Ectodermal cell (in vitro differentiated cells): ENCODE measurements around the gene CTNNA2.
A peak's percentile ranks its signal among the peaks of the same experiment; 100 is the strongest.

ENCODE experiments used
- H3K27ac ChIP-seq: 2 replicates; pipeline ENCODE4 v1.7.0; 2013; ENCODE audit warnings: mild to moderate bottlenecking, low read depth, low read length; ENCODE audit not compliant: insufficient read depth, poor library complexity, severe bottlenecking
- H3K27me3 ChIP-seq: 2 replicates; pipeline ENCODE4 v1.7.0; 2013; ENCODE audit warnings: mild to moderate bottlenecking, low read length; ENCODE audit not compliant: insufficient read depth, control insufficient read depth, poor library complexity, severe bottlenecking
- H3K36me3 ChIP-seq: one replicate; pipeline ENCODE4 v1.7.0; 2013; ENCODE audit warnings: low read length; ENCODE audit not compliant: control insufficient read depth, insufficient read depth
- H3K4me1 ChIP-seq: one replicate; pipeline ENCODE4 v1.7.0; 2013; ENCODE audit warnings: low read length; ENCODE audit not compliant: control insufficient read depth, insufficient read depth
- H3K4me3 ChIP-seq: 2 replicates; pipeline ENCODE4 v1.7.0; 2013; ENCODE audit warnings: low read depth, low read length, control low read depth; ENCODE audit not compliant: insufficient read depth
- H3K9me3 ChIP-seq: 2 replicates; pipeline ENCODE4 v1.7.0; 2013; ENCODE audit warnings: mild to moderate bottlenecking, low read length, moderate library complexity; ENCODE audit not compliant: control insufficient read depth
- WGBS, 2 experiments: methylation state at CpG; one replicate each; pipeline ENCODE4 v1.1.7; 2013; ENCODE audit warnings: missing lambda C conversion rate in 2 of 2; 5-methylcytosine and 5-hydroxymethylcytosine counted together

Gene CTNNA2

DNA sequence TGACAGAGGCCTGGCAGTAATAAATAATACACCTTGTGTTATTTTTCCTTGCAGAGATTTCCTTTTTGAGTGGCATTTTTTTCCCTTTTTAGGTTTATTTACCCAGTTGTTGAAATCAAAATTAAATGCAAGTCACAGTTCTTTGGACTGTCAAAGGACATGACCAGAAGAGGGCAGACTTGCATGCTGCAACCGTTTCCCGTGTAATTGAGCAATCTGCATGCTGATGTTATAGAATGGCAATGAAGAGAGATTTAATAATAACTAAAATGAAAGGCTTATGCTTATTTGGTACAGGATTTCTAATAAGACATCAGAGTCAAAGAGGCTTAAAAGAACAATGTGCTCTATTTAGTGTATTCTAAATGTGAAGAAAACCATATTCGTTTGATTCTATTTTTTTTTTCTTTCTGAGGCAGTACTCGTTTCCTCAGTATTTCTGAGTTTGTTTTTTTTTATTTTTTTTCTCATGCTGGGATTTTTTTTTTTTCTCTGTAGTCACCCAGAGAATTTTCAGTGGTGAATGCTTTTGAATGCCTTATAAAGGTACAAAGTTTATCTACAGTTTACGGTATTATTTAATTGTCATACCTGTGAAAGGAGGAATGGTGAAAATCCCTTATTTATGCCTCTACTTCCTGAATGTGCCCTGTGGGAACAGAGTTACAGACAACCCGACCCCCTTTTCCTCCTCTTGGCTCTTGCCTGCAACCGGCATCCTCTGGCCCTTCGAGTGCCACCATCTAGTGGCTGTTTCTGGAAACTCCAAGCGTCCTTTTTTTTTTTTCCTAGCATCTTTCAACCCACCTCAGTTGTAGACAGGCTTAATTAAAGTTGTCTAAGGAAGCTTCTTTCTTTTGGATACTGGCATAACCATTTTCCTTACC is 423.2 kb downstream of the CTNNA2 start:
- H3K4me3 ChIP-seq = no peak overlapping the region
- WGBS, 2 experiments = 2 to 7% methylated on average over 7 to 8 of the region's 9 CpGs
- no peaks in the 10 kb centered on the region for H3K4me1 ChIP-seq
- H3K27ac ChIP-seq = peak overlapping the region; percentile 70
- H3K9me3 ChIP-seq = no peaks in the 10 kb centered on the region
- H3K36me3 ChIP-seq = no peaks in the 10 kb centered on the region
- no peaks in the 10 kb centered on the region for H3K27me3 ChIP-seq

DNA sequence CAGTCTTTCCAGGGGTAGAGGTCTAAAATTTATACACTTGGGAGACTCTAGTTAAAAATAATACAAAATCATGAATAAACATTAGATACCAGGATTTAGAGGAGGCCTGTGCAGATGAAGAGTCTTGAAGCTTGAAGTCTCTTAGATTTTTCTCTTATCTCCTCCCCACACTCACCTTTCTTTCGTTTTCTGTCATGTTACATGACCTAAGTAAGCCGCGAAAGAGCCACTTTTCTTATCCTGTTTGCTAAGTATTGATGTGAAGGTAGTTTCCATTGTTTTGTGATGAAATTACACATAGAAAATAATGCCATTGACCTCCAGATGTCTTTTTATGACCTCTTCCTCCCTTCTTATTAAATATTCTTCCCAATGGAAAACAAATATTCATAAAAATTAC is 423.9 kb downstream of the CTNNA2 start:
- no peak overlapping the region for H3K4me3 ChIP-seq
- no peaks in the 10 kb centered on the region for H3K27me3 ChIP-seq
- H3K4me1 ChIP-seq = no peaks in the 10 kb centered on the region
- WGBS, 2 experiments = 100% methylated on average over 1 of the region's 3 CpGs; no CpG with 5 or more reads in 1 of the 2 experiments
- H3K36me3 ChIP-seq = no peaks in the 10 kb centered on the region
- no peaks in the 10 kb centered on the region for H3K9me3 ChIP-seq
- no peak overlapping the region for H3K27ac ChIP-seq

DNA sequence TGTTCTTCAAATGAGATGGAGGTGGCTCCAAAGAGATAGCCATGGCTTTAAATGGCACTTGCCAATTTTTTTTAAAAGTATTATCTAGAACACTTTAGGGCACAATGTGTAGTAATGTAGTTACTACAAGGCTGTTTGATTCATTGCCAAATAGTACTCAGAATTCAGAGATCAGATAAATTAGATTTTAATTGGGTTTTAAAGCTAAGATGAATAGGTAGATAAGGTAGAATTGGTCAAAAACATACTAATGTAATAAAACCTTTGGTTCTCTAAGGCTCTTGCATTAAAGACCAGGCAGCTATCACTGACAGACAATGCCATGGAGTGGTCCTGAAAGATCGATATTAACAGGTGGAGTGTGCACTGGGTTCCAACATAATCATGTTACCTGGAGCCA is 425.8 kb downstream of the CTNNA2 start:
- Histone ChIP-seq H3K36me3 (no peaks in the 10 kb centered on the region), H3K4me1 (no peaks in the 10 kb centered on the region), H3K27ac (no peak overlapping the region), H3K27me3 (no peaks in the 10 kb centered on the region), H3K9me3 (no peaks in the 10 kb centered on the region), H3K4me3 (no peak overlapping the region)
- 87 to 90% methylated on average over 1 of the region's 1 CpG for WGBS, 2 experiments

DNA sequence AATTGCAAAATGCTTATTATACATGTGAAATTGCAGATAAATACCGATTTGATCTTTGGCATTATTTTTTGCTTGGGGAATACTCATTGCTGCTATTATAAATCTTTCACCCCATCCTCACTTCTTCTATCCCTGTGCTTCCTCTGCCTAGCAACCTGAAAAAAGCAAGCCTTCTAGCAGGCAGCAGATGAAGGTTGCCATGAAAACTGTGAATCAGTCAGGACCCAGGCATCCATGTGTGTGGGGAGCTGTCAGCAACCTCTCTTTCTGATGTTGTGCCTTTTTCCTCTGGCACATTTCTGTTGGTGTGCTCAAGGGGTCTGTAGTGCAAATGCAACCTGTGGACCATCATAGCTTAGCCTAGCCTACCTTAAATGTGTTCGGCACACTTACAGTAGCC is 427.5 kb downstream of the CTNNA2 start:
- Histone ChIP-seq H3K27me3 (no peaks in the 10 kb centered on the region), H3K4me1 (no peaks in the 10 kb centered on the region), H3K9me3 (no peaks in the 10 kb centered on the region), H3K36me3 (no peaks in the 10 kb centered on the region), H3K4me3 (no peak overlapping the region), H3K27ac (no peak overlapping the region)
- 84 to 100% methylated on average over 1 to 2 of the region's 2 CpGs for WGBS, 2 experiments

DNA sequence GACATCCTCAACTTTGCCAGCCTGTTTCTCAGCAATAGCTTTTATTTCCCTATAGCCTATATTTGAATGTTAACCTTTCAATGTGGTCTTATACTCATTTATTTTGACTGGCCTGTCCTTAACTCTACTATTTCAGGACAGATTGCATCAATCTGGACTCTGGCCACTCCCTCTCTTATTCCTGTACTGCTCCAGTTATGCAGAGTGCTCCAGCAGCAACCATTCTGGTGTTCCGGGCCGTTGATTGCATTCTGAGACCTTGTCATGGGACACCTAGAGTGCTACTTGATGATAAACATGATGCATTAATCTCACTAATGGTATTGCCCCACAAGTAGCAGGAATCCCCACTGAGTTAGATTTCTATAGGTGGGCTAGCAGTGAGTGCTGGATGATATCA is 428.3 kb downstream of the CTNNA2 start:
- Histone ChIP-seq H3K9me3 (no peaks in the 10 kb centered on the region), H3K4me1 (no peaks in the 10 kb centered on the region), H3K4me3 (no peak overlapping the region), H3K27me3 (no peaks in the 10 kb centered on the region), H3K36me3 (no peaks in the 10 kb centered on the region), H3K27ac (no peak overlapping the region)
- 96 to 97% methylated on average over 2 of the region's 2 CpGs for WGBS, 2 experiments

DNA sequence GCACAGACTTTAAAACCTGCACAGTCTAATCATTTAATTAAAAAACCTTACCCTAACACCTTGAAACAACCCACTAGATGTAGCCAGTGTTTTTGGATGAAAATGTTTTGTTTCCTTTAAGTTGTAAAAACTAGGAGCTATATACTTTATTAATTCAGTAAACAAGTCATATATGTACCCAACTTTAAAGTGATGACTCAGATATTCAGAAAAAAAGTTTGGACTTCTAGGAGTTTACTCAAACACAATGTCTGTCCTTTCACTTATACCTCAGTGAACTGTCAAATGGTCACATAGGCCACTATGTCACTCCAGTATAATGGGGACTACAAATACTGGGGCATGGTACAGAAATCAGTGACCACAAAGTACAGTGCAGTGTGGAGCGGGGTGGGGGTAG is 431.4 kb downstream of the CTNNA2 start:
- Histone ChIP-seq H3K4me1 (no peaks in the 10 kb centered on the region), H3K27me3 (no peaks in the 10 kb centered on the region), H3K27ac (no peak overlapping the region), H3K4me3 (no peak overlapping the region), H3K36me3 (no peaks in the 10 kb centered on the region), H3K9me3 (no peaks in the 10 kb centered on the region)
- WGBS, 2 experiments = 94 to 100% methylated on average over 1 of the region's 1 CpG

DNA sequence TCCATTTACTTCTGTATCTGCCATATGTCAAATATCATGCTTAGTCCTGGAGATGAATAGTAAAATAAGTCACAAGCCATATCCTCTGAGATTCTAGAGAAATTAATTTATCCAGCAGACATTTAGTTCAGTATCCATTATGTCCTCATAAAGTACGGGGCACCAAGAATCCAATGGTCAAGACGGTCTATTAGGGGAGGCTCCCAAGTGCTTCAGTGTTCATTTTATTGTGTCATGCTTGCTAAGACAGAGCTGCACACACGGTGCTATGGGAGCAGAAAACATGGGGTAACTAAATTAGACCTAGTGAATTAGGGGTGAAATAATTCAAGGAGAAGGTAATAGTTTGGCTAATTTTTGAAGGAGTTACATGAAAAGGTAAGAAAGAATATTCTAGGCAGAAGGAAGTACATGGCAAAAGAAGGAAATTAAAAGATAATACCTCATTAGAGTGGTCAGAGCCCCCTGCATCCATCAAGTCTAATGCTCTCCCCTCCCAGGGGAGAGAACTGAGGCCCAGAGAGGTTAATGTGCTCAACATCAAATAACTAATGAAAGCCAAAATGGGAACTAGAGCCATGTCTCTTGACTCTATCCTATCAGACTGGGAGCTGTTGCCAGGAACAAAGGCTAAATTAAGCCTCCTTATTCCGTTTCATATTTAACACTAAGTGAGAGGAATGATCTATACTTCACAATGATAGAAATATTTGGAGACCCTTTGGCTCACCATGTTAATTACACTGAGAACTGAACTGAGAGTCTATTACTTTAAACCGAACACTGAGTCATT is 433.0 kb downstream of the CTNNA2 start:
- H3K36me3 ChIP-seq = no peaks in the 10 kb centered on the region
- no peaks in the 10 kb centered on the region for H3K9me3 ChIP-seq
- no peak overlapping the region for H3K27ac ChIP-seq
- H3K4me1 ChIP-seq = no peaks in the 10 kb centered on the region
- H3K27me3 ChIP-seq = no peaks in the 10 kb centered on the region
- H3K4me3 ChIP-seq = no peak overlapping the region
- 90 to 93% methylated on average over 3 to 5 of the region's 5 CpGs for WGBS, 2 experiments

DNA sequence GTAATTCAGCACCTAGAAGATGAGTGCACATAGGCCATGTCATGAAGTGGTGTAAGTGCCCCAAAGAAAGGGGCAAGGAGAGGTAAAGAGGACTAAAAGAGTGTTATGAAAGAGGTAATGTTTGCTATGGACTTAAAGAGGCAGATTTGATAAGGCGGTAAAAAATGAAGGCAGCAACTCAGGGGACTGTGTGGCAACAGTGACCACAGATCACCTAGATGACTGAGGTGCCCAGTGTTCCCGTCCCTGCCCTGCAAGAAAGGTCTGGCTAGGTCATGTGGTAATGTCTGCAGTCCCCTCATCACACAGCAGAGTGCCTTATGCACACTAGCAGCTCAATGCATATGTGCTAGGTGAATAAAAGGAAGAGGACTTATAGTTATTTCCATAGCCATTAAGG is 434.9 kb downstream of the CTNNA2 start:
- no peaks in the 10 kb centered on the region for H3K9me3 ChIP-seq
- no peaks in the 10 kb centered on the region for H3K36me3 ChIP-seq
- H3K4me1 ChIP-seq = no peaks in the 10 kb centered on the region
- no peak overlapping the region for H3K27ac ChIP-seq
- H3K4me3 ChIP-seq = no peak overlapping the region
- no peaks in the 10 kb centered on the region for H3K27me3 ChIP-seq
- WGBS, 2 experiments = 92 to 95% methylated on average over 2 of the region's 2 CpGs

DNA sequence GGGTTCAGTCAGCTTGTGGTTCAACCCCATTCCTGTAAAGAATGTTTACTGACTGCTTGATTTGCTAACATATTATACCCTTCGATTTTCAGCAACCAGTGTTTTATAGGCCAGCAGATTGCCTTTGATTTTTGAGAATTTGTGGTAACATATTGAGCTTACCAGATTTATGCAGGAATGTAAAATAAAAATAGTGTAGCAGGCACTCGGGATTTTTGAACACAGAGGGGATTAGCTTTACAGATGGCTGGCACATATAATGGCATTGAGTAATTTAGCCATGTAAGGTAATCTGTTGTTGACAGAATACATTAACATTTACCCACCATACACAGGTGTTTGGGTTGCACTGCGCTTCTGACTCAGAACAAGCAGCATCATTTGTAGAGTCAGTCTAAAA is 437.7 kb downstream of the CTNNA2 start:
- Histone ChIP-seq H3K4me3 (no peak overlapping the region), H3K9me3 (no peaks in the 10 kb centered on the region), H3K4me1 (no peaks in the 10 kb centered on the region), H3K36me3 (no peaks in the 10 kb centered on the region), H3K27ac (no peak overlapping the region), H3K27me3 (no peaks in the 10 kb centered on the region)
- WGBS, 2 experiments = 86 to 89% methylated on average over 2 to 3 of the region's 3 CpGs

DNA sequence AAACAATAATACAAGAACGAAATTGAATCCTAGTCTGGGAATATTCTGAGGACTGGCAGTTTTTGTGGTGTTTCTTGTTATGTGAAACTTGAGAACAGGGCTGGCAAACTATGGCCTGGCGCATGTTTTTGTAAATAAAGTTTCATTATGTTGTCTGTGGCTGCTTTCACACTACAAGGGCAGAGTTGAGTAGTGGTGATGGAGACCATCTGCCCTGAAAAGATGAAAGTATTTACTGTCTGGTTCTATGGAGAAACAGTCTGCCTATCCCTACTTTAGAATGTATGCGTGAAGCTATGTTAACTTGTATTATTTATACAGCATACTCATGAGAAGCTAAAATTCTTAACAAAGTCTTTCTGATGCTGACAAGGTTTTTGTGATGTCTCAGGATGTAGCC is 439.8 kb downstream of the CTNNA2 start:
- H3K27ac ChIP-seq = no peak overlapping the region
- no peak overlapping the region for H3K4me3 ChIP-seq
- H3K9me3 ChIP-seq = no peaks in the 10 kb centered on the region
- H3K4me1 ChIP-seq = no peaks in the 10 kb centered on the region
- WGBS, 2 experiments = 89 to 93% methylated on average over 2 of the region's 3 CpGs
- no peaks in the 10 kb centered on the region for H3K27me3 ChIP-seq
- no peaks in the 10 kb centered on the region for H3K36me3 ChIP-seq
